Measurements from ENCODE around the gene IER5L.

GRCh38 chr9:129193655-129194054 lies 15.6 kb upstream of the IER5L start:
- TF ChIP-seq POLR2AphosphoS5 (IDR thresholded peaks at IDR 0.05; ENCODE audit: low read depth, low read length) (no peak), POLR2A (IDR thresholded peaks at IDR 0.05; ENCODE audit: low read depth, low read length) (no peak), TAF1 (IDR thresholded peaks at IDR 0.05; ENCODE audit: borderline replicate concordance, low read depth, low read length) (no peak)
